NCI-H460 (cell line): ENCODE results near the gene CEP112. TPM values are rescaled to one million over a fixed set of nuclear protein-coding genes. Genes with fewer than 3 reads are reported as not detected.
"Not testable (repeated sequence)": the region's sequence is repeated elsewhere in the genome, so short reads cannot be mapped to it uniquely, and the experiment has no call there.

Source experiments
- DNase-seq: peaks from one replicate; pipeline ENCODE4 v3.0.0-alpha.2; 2016; ENCODE audit warnings: low read depth; ENCODE audit errors: extremely low read depth
- total RNA-seq: library from RNA; depleted of rRNA; stranded (reverse); fragments of >200 nt; shearing (Covaris generic); gene quantifications from 2 replicates; pipeline ENCODE4 v1.2.3, GENCODE V29; 2014

Gene CEP112
- total RNA-seq, 1 experiment from 2014 or later, result 6.5 TPM

DNA sequence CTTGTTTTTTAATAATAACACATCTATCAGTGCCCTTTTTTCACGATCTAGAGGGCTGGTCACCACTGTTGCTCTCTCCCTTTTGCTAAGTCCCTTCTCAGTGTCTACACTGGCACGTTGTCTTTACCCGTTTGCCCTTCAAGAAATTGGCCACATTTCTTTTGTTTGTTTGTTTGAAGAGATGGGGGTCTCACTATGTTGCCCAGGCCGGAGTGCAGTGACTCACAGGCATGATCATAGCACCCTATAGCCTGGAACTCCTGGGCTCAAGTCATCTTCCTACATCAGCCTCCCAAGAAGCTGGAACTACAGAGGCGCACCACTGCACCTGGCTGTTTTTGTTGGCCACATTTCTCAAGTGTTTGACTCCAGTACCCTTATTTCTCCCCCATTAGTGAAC is 492.5 kb downstream of the CEP112 start:
- DNase-seq, result no peak

DNA sequence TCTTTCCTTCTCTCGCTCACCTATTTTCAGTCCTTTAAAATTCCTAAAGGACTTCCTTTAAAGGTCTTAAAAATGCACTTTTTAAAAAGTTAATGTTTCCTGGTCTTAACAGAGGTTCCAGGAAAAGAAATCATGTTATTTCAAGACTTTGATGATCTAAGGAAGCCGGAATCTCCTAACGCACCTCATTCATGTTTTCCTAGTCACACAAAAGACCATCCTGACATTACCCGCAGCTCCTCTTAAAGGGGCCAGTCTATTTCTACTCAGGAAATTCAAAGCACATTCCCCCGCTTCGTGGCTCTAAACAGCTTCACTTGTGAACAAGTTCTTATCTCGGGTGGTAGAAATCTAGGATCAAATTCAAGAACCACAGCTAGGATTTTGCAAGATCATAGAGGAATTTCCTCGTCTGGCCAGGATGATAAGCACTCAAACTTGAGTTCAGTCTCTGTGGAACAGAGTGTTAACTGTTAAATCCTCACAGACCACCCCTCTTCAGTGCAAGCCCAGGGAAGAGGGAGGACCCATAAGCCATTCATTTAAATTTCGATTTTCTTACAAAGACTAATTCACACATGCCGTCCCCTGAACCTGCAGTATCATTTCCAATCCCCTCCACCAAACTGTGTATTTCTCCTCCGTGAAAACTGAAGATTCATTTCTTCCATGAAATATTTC is 493.4 kb downstream of the CEP112 start:
- no peak for DNase-seq

DNA sequence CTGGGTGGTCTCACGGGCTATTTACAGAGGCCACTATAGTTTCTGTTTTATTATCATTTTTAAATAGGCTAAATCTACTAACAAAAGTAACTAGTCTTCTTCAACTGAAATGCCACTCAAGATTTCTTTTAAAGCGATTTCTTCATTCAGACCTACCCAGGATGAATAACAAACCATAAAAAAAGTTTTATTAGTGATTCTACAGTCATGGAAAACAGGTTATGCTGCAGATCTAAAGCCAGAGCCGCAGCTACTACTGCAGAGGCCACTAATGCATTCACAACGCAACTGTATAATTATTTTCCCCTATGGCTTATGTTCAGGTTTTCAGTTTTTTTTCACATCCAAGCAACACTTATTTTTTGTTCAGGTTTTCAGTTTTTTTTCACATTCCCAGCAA is 494.3 kb downstream of the CEP112 start:
- no peak for DNase-seq

DNA sequence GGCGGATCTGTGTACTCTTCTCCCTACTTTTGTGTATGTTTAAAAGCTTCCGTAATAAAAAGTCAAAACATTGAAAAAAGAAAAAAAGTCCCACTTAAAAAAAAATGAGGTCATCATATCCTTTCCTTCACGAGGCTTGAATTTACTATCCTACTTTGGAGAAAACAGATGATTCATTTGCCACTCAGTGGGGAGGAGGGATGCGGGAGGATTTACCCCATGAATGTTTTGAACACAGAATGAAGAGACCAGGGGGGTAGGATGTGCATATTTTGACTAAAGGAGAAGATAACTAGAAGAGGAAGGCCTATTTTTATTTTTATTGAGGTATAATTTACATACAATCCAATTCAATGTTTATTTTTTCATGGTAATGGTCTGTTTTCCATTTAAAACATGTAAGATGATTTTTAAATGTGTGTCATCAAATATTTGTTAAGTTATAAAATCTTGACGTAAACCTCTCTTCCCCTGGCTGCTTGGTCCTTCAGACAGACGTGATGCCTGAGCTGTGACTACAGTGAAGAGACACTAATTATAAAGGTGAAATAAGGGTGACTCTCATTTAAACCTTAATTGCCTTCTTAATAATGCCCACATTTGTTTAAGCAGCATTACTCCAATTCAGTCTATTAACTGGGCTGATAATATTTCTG is 495.1 kb downstream of the CEP112 start:
- DNase-seq, result no peak

DNA sequence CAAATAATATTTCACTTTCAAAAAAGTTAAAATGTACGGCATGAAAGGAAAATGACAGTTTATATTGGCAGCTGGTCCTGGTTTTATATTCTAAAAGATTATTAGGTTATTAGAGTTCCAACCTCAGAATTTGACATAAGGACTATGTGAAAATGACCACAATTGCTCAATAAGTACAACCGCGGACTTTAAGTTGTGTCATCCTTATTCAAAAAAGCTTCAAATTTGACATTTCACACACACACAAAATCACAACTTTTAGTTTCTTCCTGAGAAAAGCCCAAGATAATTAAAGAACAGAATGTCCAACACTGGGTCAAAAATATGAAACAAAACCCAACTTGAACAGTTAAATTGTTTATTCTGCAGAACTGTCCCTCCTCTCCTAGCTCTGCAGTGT is 497.3 kb downstream of the CEP112 start:
- DNase-seq, result no peak

DNA sequence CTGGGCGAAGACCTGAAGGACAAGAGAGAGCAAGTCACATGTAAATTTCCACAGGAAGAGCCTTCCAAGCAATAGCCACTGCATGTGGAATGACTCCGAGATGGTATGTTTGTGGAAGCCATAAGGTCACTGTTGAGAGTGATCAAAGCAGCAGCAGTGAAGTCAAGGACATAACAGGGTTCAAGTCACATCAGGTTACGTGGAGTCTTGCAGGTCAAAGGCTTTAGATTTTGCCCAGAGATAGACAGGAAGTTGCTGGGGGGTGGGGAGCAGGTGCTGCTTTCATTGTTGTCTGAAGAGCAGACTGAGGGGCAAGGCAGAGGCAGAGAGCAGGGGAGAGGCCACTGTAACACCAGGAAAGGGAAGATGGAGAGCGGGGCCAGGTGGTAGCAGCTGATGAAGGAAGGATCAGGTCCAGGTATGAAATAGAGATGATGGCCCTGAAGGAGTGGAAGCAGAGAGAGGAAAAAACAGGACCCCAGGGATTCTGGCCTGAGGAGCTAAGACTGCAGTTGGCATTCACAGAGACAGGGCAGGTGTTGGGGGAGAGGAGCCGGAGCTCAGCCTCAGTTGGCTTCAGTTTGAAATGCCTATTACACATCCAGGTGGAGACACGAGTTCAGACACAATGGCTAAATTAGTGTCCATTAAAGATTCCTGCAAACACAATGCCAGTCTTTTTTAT is 501.2 kb downstream of the CEP112 start:
- no peak for DNase-seq

DNA sequence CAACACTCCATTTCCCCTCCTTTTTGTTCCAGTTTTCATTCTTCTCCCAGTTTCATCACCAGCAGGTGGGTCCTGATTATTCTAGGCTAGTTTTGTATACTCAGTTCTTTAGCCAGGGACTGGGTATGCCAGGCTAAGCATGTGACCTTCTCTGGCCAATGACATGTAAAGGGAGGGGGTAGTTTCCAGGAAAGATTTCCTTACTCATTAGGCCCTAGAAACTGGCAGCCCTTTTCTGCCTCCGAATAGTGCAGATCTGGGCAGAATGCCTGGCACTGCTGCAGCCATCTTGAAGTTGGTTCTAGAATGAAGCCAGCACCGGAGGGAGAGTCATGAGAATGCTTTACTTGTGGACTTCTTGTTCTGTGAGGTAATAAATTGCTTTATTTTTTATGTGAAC is 503.6 kb downstream of the CEP112 start:
- no peak for DNase-seq

DNA sequence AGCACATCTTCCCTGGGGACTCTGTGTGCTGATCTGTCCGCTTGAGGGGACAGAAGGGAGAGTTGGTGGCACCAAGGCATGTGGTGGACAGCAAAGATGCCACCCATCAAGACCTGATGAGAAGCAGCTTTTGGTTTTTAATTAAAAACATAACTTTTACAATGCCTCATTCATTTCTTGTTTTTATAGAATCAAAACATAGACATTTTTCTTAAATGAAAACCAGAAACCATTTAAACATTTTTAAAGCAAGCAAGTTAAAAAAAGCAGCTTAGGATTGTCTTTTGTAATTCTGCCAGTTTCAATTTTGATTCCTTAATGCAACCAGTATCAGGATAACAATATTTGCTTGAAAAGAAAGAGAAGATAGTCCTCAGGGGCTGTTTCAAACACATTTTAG is 506.8 kb downstream of the CEP112 start:
- no peak for DNase-seq

DNA sequence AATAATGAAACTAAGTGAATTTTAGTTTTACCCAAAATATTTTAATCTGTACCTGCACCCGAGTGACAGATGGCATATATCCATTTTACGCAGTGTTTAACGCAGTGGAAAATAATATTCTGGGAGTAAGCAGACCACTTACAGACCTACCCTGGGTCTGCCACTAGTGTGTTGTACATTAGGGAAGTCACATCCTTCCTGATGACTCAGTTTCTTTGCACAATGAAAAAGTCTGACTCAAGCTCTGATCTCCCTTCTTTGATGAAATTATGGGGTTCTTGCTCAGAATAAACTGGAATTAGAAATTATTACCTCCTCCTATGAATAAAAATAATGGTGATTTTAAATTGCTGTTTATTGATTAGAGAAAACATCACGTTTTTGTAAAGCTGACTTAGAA is 507.3 kb downstream of the CEP112 start:
- DNase-seq, result no peak

DNA sequence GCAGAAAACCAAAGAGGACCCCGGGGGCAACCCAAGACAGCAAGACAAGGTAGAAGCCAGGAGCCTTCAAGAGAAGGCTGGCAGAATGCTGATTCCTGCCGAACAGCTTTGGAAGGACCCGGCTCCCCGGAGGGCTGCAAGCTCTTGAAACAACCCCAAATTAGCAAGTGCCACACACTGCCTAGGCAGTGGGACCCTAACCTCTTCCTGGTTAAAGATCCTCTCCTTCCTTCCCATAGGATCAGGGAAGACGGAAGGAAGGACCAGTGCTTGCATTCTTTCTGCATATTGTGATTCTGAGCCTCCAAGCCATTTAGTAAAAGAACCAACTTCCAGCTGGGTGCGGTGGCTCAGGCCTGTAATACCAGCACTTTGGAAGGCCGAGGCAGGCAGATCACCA is 508.5 kb downstream of the CEP112 start:
- no peak for DNase-seq

DNA sequence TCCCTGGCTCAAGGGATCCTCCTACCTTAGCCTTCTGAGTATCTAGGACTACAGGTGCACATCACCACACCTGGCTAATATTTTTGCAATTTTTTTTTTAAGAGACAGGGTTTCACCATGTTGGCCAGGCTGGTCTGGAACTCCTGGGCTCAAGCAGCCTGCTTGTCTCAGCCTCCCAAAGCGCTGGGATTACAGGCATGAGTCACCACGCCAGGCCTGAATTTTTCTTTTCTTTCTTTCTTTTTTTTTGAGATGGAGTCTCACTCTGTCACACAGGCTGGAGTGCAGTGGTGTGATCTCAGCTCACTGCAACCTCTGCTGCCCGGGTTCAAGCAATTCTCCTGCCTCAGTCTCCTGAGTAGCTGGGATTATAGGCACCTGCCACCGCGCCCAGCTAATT is 510.2 kb downstream of the CEP112 start:
- not testable (repeated sequence) for DNase-seq

DNA sequence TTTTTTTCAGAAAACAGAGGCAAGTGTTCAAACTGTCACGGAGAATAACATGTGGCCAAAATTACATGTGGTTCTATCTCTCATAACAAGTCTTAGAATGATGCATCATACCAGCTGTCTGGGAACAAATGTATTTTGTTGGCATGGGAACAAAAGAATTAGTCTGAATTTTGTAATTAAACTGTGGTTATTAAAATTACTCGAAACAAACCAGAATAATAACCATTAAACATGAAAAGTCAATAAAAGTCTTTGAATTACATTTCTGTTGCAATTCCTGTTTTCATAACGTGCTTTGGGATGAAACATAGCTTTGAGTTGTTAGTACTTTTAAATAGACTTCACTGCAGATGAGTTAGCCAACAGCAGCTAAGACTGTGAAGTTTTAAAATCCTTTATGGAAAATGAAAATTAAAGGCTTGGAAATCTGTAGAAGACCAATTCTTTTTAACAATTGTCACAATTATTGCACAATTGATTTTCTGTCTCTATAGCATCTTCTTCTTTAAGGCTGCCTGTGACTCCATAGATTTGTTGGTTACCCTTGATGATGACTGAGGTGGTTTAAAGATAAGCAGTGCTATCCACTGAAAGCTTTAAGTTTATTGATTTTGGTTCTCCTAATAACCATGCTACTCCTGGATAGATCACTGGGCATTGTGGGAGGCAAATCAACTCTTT is 512.6 kb downstream of the CEP112 start:
- no peak for DNase-seq

DNA sequence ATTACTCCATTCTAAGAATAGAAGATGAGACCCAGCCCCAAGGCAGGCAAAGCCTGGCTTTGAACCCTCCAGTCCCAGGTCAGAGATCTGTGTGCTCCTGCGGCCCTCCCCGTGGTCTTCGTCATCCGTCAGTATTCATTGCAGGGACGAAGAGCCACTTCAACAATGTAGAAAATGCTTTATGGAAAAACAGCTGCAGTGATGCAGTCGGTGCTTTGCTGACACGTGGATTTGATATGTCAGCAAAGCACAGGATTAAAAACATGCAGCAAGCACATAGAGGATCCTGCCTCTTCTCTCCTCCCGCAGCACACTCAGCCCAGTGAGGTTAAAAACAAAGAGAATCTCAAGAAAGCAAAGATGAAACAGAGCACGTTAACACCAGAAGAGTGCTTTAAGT is 513.4 kb downstream of the CEP112 start:
- no peak for DNase-seq

DNA sequence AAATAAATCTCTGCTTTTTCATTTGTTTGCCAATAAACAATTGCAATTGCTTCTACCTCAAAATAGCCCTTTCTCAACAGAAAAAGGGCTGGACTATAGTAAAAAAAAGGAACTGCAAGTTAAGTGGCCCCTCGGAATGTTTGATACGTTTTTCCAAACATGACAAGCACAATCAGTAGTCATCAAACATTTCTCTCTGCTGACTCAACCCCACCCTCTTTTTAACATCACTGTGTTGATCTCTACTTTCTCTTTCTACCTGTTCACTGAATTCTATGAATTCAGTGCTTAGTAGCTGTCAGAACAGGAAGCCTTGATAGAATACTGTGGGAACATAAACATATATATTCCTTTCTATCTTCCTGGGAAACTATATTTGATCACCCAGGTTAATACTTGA is 514.0 kb downstream of the CEP112 start:
- DNase-seq, result no peak

DNA sequence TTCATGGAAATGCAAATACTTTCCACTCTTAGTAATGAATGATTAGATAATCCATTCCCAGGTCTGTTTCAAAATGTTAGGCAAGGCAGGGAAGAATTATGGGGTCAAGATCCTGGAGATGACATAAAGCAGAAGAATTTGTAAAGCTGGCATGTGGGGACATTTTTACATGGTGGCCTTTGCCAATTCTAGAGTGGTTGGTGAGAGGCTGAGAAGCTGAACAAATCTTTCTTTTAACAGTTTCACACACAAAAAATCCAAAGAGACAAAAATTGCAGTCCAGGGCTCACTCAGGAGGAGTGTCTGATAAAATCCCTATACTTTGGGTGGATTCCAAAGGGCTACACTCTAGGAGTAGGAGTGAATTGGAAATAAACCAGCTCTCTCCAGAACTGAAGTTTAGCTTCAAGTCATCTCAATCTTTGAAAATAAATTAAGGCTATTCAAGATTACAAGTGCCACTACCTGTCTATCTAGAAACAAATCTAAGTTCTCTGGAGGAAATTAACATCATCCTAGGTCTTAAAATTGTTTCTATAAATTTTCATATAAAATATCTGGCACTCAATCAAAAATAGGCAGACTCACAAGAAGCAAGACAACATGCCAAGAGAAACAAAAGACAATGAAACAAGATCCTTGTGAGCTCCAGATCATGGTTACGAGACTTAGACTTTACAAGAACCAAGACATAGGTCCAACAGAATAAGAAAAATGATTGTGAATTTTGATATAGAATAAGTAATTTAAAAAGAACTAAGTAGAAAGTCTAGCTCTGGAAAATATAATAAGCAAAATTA is 517.5 kb downstream of the CEP112 start:
- DNase-seq, result no peak

DNA sequence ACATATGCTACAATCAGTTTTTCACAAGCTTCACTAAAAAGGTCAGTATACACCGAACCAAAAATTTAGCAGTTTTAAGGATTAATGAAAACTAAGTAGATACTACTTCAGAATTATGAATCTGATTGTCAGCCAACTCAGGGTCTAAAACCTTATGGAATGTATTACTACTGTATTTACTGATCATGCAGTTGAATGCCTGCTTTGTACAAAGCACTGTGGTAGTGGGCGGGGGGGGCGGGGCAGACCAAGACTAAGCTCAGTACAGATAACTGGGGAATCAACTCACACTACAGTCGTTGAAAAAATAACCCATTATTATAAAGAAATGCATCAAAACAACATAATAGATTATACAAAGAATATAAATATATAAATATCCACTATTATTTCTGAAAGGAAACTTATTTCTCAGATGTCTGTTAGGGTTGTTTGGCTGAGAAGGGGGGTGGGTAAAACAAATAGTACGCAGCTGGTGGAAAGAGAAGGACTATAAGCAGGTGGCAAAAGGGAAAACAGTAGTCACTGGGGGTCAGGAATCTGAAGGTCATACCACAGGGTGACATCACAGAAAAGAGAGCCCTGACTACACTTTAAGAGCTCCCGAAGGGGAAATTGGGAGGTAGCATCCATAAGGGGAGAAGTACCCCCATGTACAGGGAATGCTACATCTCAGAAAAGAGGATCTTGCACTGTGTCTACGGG is 521.1 kb downstream of the CEP112 start:
- no peak for DNase-seq

DNA sequence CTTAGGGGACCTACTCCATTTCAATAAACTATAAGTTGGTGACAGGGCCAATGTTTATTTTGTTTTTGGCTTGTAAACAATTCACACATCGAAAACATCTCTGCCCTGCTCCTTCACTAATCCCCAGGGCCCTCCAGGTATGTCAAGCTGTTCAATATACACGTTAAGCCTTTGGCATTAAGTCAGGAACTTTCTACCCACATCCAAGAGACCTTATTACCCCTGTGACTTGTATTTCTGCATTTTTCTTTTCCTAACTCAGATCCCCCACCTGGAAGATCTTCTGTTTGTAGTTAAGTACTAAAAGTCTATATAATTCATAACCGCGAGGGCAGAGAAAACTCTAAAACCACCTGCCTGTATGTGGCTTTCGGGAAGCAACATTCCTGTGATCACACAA is 523.7 kb downstream of the CEP112 start:
- DNase-seq, result no peak

DNA sequence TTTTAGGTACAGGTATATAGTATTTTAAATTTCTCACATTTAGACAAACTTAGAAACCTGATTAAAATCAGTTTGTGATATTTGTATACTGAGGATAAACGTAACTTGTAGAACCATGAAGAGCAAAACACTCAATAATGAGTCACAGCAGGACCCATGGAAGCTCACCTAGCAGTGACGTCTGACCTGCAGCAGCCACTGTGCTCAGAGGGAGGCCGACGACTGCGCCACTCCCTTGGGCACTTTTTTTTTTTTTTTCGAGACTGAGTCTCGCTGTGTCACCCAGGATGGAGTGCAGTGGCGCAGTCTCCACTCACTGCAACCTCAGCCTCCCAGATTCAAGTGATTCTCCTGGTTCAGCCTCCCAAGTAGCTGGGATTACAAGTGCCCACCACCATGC is 524.3 kb downstream of the CEP112 start:
- DNase-seq, result no peak

DNA sequence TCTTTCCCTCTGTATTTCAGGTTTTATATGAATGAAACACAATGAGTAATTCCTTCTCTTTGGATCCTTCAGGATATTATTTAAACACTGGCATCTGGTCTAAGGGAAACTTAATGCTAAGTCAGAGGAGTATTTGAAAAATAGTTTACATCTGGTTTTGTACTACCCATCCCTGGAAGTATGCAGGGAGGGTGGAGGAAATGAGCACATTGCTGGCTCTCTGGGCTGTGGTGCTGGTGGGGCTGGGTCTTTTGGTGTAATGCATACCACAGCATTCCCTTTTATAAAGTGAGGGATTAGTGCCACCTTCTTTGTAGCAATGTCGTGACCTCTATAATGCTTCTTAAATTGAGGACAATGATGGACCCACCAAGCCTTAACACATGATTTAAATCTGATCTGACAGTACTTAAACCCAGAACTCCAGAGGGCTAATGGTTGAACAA is 525.0 kb downstream of the CEP112 start:
- no peak for DNase-seq

DNA sequence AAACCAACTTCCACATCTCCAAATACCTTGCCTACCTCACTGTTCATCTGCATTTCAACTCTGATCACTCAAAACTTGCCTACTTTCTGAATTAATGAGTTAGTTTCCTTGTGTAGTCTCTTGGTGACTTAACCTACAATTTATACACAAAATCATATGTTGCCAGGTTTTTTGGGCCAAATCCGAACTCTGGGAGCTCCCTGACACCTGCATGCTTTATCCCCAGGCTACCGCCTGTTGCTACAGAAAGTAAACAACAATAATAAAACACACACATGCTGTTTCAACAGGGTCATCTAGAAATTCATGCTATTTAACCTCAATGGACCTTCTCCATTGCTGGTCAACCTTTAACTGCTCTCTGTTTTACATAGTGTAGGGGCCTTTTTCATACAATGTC is 526.0 kb downstream of the CEP112 start:
- no peak for DNase-seq
